ENCODE data around the gene ARPC1A. TPM values are rescaled to one million over a fixed set of nuclear protein-coding genes. Genes with fewer than 3 reads are reported as not detected.

Gene ARPC1A
- total RNA-seq, 4 donors from 2014 or later = 75.0 to 112 (median 98.3) TPM

DNA sequence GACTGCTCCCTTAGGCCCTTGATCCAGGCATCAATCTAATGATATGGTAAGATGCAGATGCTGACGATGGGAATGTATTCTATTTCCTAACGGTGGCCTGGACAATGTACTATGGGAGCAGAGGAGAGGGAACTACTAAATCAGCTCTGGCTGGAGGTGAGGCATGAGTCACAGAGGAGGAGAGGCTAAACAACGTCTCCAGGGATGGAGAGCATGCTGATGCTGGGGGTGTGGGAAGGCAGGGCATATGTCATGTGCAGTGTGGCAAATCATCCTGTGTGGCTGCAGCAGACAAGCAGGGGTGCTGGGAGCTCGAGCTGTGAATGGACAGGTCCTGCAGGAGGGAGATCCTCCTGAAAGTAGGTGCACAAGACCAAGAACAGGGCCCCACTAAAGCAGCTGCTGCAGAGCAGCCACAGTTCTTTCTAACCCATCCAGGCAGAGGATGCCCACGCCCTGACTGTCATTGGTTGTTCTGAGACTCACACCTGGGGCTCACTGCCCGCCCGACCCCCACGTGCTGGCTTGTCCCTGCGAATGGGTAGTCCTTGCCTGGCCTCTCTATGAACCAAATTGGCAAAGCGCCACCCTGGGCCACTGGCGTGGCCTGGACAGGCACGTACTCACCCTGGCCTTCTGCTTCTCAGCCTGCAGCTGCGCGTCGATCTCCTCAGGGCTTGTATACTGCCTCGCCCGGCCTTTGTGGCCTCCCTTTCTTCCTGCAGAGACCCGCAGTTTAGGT is 78.7 kb downstream of the ARPC1A start:
- ATAC-seq = no peak
- H3K4me1 ChIP-seq = peaks cover 3 to 44% (median 14%) of the 10 kb centered on the region in 3 donors
- H3K9me3 ChIP-seq = no peaks in the 10 kb centered on the region
- H3K27me3 ChIP-seq = no peaks in the 10 kb centered on the region
- H3K4me3 ChIP-seq = no peak overlapping the region
- H3K27ac ChIP-seq = no peak overlapping the region
- TF ChIP-seq, protein P1, sequence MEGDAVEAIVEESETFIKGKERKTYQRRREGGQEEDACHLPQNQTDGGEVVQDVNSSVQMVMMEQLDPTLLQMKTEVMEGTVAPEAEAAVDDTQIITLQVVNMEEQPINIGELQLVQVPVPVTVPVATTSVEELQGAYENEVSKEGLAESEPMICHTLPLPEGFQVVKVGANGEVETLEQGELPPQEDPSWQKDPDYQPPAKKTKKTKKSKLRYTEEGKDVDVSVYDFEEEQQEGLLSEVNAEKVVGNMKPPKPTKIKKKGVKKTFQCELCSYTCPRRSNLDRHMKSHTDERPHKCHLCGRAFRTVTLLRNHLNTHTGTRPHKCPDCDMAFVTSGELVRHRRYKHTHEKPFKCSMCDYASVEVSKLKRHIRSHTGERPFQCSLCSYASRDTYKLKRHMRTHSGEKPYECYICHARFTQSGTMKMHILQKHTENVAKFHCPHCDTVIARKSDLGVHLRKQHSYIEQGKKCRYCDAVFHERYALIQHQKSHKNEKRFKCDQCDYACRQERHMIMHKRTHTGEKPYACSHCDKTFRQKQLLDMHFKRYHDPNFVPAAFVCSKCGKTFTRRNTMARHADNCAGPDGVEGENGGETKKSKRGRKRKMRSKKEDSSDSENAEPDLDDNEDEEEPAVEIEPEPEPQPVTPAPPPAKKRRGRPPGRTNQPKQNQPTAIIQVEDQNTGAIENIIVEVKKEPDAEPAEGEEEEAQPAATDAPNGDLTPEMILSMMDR (IDR thresholded peaks at IDR 0.05) = no peak
- TF ChIP-seq POLR2AphosphoS5 (IDR thresholded peaks at IDR 0.05) (no peak), POLR2A (IDR thresholded peaks at IDR 0.05) (no peak), EP300 (IDR thresholded peaks at IDR 0.05) (no peak)
- peaks cover 0 to 57% of the 10 kb centered on the region in 2 donors for H3K36me3 ChIP-seq
- WGBS, 2 donors (ENCODE audit: low coverage in 1 of 2) = 30% methylated on average over 2 of the region's 18 CpGs; no CpG with 5 or more reads in 1 of the 2 donors

DNA sequence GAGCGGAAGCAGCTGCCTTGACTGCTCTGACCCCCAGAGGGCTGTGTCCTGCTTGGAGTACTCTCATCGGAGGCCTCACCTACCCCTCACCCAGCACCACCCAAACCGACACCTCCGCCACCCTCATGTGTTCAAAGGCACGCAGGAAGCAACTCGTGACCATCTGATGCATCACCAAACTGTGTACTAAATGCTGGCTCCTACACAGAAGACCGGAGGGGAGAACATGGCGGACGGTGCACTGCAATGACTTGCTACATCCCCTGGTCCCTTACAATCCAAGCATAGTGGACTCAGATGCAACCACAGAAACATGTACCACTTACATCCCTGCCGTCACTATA is 79.3 kb downstream of the ARPC1A start:
- H3K27ac ChIP-seq = no peak overlapping the region
- peaks cover 3 to 49% (median 20%) of the 10 kb centered on the region in 3 donors for H3K4me1 ChIP-seq
- 80% methylated on average over 7 of the region's 10 CpGs; no CpG with 5 or more reads in 1 of the 2 donors for WGBS, 2 donors (ENCODE audit: low coverage in 1 of 2)
- H3K36me3 ChIP-seq = peaks cover 0 to 52% of the 10 kb centered on the region in 2 donors
- TF ChIP-seq POLR2A (IDR thresholded peaks at IDR 0.05) (no peak), POLR2AphosphoS5 (IDR thresholded peaks at IDR 0.05) (no peak), EP300 (IDR thresholded peaks at IDR 0.05) (no peak)
- TF ChIP-seq, protein P1 (IDR thresholded peaks at IDR 0.05) = no peak
- H3K27me3 ChIP-seq = no peaks in the 10 kb centered on the region
- H3K9me3 ChIP-seq = no peaks in the 10 kb centered on the region
- no peak overlapping the region for H3K4me3 ChIP-seq
- ATAC-seq = no peak

DNA sequence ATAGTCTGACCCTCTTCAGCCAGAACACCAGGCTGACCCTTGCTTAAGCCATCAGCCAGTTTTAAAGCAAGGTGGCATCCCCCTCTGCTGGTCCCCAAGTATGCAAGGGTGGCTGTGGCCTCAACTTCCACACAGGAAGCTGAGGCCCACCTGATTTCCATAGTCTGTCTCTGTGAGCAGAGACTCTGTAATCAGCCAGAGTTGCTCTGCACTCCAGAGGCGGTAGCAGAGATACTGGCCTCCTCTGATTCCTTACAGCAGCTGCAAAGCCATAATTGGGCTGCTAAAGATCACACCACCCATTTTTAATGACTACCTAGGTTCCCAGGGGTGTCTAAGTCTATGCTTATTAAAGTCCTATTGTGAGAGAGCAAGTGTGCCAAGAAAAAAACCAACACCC is 80.9 kb downstream of the ARPC1A start:
- WGBS, 2 donors (ENCODE audit: low coverage in 1 of 2) = 60 to 80% methylated on average over 1 of the region's 1 CpG
- Histone ChIP-seq H3K9me3 (no peaks in the 10 kb centered on the region), H3K4me1 (peaks cover 3 to 60% (median 21%) of the 10 kb centered on the region in 3 donors), H3K4me3 (no peak overlapping the region), H3K36me3 (peaks cover 0 to 51% of the 10 kb centered on the region in 2 donors), H3K27me3 (no peaks in the 10 kb centered on the region), H3K27ac (no peak overlapping the region)
- ATAC-seq = no peak
- TF ChIP-seq, protein P1 (IDR thresholded peaks at IDR 0.05) = no peak
- TF ChIP-seq POLR2AphosphoS5 (IDR thresholded peaks at IDR 0.05) = no peak

DNA sequence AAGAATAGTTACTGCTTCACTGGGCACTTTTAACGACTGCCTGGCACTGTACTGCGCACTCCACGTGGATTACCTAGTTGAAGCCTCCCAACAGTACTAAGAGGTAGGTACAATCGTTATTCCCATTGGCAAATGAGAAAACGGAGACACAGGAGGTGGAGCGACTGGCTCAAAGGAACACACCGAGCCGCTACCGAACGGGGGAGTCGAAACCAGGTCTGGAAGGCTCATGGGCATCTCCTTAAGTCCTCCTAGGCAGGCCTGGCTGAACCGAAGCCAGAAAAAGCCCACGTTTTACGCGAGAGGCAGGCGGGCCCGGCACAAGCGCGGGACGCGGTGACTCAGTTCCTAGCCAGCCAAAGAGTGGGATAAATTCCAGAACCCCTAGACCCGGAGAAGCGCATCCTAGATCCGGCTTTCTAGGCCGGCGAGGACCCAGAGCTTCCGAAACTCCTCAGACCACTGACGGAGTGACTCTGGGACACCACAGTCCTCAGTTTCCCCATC is 82.2 kb downstream of the ARPC1A start:
- Histone ChIP-seq H3K36me3 (peaks cover 0 to 51% of the 10 kb centered on the region in 2 donors), H3K4me3 (peak overlapping the region; percentile 65 to 83), H3K27ac (peak overlapping the region; percentile 82 to 97 (median 96)), H3K27me3 (no peaks in the 10 kb centered on the region), H3K9me3 (no peaks in the 10 kb centered on the region), H3K4me1 (peaks cover 3 to 60% (median 21%) of the 10 kb centered on the region in 3 donors)
- 0% methylated on average over 16 of the region's 28 CpGs for WGBS, 2 donors (ENCODE audit: low coverage in 1 of 2)
- TF ChIP-seq POLR2AphosphoS5 (IDR thresholded peaks at IDR 0.05) = peak; percentile 57
- no peak for TF ChIP-seq EP300 (IDR thresholded peaks at IDR 0.05)
- TF ChIP-seq POLR2A (IDR thresholded peaks at IDR 0.05) = no peak
- TF ChIP-seq, protein P1 (IDR thresholded peaks at IDR 0.05) = no peak
- ATAC-seq = peak; percentile 60
